Hematopoietic multipotent progenitor cell treated with erythropoietin and hydrocortisone succinate and interleukin-3 and kit ligand, for 6 days (in vitro differentiated cells): ENCODE results near the gene CPNE1.

Source experiments
- DNase-seq: peaks from one replicate; pipeline ENCODE4 v3.0.0-alpha.2; 2015

CPNE1 gene

GRCh38 chr20:35618263-35619131 lies 46.2 kb downstream of the CPNE1 start:
- DNase-seq, result peak; percentile 53

DNA sequence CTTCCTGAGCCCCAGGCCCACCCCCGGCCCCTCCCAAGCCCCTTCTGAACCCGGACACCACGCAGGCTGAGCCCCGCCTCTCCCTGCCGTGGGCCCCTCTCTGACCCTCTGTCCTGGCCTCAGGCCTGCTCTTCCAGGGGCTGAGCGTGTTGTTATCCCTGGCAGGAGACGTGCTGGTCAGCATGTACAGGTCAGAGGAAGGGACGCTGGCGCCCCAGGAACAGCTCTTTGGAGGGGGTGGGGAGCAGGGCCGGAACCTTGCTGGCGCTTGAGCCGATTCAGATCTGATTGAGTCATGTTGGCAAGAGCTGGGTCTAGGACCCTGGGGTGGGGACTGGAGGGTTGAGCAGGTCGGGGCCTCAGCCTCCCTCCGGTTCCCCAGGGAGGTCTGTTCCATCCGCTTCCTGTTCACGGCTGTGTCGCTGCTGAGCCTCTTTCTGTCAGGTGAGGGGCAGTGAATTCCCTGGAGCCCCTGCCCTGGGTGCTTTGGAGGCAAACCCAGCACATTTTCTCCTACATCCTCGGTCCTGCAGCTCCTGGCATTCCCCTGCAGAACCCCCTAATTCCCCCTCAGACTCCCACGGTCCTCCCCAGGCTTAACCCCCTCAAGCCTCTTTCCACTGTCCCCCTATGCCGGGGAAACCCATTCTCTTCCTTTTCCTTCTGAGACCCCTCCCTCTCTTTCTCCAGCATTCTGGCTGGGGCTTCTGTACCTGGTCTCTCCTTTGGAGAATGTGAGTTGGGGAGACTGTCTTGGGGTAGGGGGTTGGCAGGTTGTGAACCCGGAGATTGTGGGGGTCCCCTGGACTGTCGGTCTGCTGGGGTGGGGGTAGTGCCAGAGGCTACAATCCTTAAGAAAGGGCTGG lies 47.1 kb downstream of the CPNE1 start:
- DNase-seq, result peak; percentile 79

GRCh38 chr20:35616465-35617396 lies 48.0 kb downstream of the CPNE1 start:
- peak; percentile 100 for DNase-seq

DNA sequence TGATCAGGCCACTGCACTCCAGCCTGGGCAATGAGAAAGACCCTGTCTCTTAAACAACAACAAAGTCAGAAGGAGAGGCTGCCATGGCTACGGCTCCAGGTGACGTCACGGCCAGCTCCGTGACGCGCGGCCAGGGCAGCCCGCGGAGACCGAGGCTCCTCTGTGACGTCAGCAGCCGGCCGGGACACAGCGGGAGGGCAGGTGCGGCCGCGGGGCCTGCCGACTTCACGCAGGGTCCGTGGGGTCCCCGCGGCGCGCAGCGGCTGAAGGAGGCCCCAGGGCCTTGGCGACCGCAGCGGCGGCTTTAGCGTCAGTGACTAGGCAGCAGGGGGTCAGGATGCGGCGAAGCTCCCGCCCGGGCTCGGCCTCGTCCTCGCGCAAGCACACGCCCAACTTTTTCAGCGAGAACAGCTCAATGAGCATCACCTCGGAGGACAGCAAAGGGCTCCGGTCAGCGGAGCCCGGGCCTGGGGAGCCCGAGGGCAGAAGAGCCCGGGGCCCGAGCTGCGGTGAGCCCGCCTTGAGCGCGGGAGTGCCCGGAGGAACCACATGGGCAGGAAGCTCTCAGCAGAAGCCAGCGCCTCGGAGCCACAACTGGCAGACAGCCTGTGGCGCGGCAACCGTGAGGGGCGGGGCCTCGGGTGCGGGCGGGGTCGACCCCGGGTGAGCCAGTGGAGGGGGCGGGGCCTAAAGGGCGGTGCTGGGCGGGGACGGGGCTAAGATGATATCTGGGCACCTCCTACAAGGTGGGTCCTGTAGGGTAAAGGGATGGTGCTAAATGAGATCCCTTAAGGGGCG lies 48.8 kb downstream of the CPNE1 start, which contains the start of gene SPAG4:
SPAG4 (plus strand) TSS at position 163 of the 798 bp plus-strand sequence; CDS start at position 338, 175 bp downstream.
- no peak for DNase-seq

- no peak for DNase-seq
Observed at GRCh38 chr20:35611482-35611881, 53.2 kb downstream of the CPNE1 start.

DNA sequence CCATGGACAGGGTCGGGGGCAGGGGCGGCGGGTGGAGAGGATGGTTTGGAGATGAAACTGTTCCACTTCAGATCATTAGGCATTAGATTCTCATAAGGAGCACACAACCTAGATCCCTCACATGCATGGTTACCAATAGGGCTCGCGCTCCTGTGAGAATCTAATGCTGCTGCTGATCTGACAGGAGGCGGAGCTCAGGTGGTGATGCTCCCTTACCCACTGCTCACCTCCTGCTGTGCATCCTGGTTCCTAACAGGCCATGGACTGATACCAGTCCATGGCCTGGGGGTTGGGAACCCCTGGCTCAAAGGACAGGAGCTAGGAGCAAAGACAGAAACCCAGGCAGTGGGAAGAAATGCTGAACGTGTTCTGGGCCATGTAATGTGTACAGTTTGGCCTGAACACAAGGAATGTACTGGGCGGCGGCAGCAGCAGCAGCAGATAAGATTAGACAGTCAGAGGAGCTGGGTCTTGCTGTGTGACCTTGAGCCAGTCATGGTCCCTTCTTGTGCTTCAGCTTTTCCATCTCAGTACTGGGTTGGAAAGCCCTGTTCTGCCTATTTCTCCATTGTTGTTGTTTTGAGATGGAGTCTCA lies 53.8 kb downstream of the CPNE1 start:
- peak; percentile 69 for DNase-seq

DNA sequence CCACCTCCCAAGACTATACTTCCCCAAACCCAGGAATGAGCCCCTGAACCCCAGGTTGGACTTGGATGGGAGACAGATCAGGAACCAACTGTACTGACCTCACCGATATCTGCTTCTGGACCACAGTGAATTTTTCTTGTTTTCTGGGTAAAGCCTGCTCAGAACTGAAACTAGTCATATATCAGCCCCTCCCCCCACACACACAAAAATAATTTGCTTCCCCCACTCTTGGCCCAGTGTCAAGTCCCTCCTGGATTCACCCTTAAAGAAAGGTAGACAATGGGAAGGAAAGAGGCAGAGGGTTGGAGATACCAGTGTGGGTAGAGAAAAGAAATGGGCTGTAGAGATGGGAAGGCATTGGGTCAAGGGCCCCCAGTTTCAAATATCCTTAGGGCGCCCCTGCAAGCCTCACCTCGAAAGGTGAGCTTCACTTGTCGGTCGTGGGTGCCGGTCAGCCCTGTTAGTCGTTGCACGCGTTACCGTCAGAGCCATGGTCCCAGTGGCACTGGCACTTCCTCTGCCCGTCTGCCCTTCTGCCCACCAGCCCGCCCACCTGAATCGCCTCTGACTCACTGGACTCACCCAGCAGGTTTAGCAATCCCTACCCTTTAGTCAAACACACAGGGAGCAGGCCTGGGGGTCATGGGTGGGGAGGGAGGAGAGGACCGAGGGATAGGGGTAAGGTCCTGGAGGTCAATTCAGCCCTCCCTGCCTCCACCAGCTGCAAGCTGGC lies 57.5 kb downstream of the CPNE1 start:
- no peak for DNase-seq

- DNase-seq, result no peak
Observed at GRCh38 chr20:35606127-35606526, 58.6 kb downstream of the CPNE1 start.

DNA sequence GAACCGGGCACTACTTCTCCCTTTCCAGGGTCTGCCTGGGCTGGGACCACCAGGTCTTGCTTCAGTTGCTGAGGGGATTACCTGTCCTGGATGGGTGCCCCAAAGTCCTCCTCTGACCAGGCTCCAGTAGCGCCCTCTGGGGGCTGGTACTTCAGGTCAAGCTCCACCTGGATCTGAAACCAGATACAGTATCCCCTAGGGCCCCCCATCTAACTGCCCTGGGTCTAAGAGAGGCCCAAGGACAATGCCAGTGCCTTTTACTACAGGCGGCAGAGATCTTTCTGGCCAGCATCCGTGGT lies 60.3 kb downstream of the CPNE1 start:
- DNase-seq, result peak; percentile 35

DNA sequence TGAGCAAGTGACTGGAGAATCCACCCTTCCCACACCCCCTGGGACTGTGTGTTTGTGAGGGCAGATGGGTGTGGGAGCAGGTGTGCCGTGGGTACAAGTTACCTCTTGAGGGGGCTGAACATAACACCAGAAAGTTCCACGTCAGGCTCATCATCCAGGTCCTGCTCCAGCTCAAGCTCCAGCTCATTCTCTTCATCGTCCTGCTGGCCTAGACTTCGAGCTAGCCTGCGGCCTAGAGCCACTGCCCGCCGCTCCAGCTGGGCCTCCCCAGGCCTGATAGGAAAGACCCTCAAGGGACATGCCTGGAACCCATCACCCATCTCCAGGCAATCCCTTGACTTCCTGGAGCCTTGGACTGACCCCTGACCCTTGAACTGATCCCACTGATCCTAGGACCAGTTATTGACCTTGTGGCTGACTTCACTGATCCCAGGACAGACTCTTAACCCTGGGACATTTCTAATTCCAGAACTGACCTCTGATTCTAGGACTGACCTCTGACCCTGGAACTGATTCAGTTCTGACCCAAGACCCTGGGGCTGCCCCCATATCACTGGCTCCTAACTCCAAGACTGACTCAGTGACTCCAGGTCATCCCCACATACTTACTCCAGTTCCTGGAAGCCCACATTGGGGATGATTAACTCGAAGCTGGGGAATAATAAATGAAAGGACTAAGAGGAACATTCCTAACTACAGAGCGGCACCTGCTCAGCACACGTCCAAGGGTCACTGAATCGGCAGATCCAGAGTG lies 60.8 kb downstream of the CPNE1 start:
- DNase-seq, result no peak

GRCh38 chr20:35602851-35603495 lies 61.7 kb downstream of the CPNE1 start:
- no peak for DNase-seq

- DNase-seq, result peak; percentile 0
Observed at GRCh38 chr20:35601990-35602389, 62.7 kb downstream of the CPNE1 start.

GRCh38 chr20:35600993-35601973 lies 63.4 kb downstream of the CPNE1 start:
- DNase-seq, result peak; percentile 85

GRCh38 chr20:35600176-35600992 lies 64.3 kb downstream of the CPNE1 start:
- DNase-seq, result peak; percentile 4

- no peak for DNase-seq
Observed at GRCh38 chr20:35599776-35600120, 65.0 kb downstream of the CPNE1 start.

GRCh38 chr20:35598899-35599775 lies 65.6 kb downstream of the CPNE1 start:
- peak; percentile 0 for DNase-seq
